GM12875 (cell line): ENCODE measurements around the gene WWTR1.

ENCODE experiments used
- H3K4me3 ChIP-seq: one replicate; pipeline ENCODE4 v1.5.1; 2011; ENCODE audit warnings: low read depth, low read length, control low read depth
- TF ChIP-seq, protein P1 (sequence below): IDR thresholded peaks from 2 replicates; pipeline ENCODE4 v1.5.1; 2011; ENCODE audit warnings: low read depth, mild to moderate bottlenecking, control low read depth, inconsistent platforms, low read length, moderate library complexity, borderline replicate concordance; ENCODE audit not compliant: insufficient read depth

Gene WWTR1

DNA sequence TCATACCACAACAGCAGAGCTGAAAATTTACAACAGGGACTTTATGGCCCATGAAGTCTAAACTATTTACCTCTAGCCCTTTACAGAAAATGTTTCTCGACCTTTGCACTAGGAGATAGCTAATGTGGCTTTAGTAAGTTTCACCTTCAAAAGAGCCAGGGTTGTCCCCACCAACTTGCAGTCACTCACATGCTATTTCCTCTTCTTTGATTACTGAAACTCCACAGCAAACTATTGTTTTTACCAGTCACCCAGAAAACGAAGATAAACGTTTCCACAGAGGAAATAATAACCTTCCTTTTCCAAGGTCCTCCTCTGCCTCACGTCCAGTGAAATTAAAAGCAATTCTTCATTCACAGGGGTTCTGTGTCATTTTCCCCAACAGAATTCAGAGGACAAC is 48.2 kb downstream of the WWTR1 start:
- TF ChIP-seq, protein P1, sequence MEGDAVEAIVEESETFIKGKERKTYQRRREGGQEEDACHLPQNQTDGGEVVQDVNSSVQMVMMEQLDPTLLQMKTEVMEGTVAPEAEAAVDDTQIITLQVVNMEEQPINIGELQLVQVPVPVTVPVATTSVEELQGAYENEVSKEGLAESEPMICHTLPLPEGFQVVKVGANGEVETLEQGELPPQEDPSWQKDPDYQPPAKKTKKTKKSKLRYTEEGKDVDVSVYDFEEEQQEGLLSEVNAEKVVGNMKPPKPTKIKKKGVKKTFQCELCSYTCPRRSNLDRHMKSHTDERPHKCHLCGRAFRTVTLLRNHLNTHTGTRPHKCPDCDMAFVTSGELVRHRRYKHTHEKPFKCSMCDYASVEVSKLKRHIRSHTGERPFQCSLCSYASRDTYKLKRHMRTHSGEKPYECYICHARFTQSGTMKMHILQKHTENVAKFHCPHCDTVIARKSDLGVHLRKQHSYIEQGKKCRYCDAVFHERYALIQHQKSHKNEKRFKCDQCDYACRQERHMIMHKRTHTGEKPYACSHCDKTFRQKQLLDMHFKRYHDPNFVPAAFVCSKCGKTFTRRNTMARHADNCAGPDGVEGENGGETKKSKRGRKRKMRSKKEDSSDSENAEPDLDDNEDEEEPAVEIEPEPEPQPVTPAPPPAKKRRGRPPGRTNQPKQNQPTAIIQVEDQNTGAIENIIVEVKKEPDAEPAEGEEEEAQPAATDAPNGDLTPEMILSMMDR, result no peak
- H3K4me3 ChIP-seq, result no peak overlapping the region

DNA sequence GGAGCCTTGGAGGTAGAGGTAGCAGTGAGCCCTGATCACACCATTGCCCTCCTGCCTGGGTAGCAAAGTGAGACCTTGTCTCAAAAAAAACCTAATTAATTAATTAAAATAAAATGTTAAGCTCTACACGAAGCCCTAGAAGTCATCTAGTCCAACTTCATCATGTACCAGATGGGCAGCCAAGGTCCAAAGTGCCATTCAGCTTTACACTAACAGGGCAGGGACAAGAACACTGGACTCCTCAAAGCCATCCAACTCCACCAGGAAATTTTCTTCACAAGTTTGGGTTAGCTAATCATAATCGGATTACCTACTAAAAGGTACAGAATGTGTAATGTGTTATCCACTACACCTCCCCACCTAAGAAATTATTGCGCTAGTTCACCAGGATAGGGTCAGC is 48.8 kb downstream of the WWTR1 start:
- H3K4me3 ChIP-seq, result no peak overlapping the region
- TF ChIP-seq, protein P1, result no peak

DNA sequence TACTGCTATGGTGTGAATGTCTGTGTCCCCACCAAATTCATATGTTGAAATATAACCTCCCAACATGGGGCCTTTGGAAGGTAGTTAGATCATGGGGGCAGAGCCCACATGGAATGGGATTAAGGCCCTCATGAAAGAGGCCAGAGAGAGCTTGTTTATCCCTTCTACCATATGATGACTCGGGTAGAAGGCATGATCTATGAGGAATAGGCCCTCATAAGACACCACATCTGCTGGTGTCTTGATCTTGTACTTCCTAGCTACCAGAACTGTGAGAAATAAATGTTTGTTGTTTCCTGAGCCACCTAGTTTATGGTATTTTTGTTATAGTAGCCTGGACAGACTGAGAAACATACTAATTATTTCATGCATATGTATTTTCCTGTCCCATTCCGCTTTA is 51.9 kb downstream of the WWTR1 start:
- TF ChIP-seq, protein P1, result no peak
- no peak overlapping the region for H3K4me3 ChIP-seq

DNA sequence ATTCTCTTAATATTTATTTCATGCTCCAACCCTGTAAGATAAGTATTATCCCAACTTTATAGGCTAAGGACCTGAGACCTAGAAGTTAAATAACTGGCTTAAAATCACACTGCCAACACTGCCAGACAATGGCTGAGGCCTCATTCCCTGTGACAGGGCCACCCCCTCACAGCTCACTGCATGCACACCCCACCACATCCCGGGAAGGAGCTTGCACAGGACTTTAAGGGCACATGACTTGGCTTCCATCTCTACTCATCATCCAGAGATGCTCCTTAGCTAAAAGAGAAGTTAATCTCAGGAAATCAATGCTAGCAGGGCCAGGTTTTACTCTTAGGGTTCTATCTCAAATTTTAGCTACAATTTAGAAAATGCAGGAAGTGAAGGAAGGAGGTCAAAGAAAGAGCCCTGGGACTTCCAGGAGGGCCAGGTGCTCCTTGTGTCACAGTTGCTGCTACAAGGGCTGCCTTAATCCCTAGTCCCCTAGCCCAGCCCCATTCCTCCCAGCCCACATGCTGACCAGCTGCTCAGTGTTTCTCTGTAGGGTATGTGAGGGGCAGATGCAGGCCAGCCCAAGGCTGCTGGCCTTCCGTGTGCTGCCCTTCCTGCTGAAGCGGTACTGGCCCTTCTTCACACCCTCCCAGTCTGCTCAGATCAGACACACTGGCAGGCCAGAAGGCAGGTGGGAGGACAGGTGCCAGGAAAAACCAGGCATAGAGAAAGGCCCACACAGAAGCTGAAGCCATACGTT is 53.5 kb downstream of the WWTR1 start:
- H3K4me3 ChIP-seq, result no peak overlapping the region
- TF ChIP-seq, protein P1, result no peak

DNA sequence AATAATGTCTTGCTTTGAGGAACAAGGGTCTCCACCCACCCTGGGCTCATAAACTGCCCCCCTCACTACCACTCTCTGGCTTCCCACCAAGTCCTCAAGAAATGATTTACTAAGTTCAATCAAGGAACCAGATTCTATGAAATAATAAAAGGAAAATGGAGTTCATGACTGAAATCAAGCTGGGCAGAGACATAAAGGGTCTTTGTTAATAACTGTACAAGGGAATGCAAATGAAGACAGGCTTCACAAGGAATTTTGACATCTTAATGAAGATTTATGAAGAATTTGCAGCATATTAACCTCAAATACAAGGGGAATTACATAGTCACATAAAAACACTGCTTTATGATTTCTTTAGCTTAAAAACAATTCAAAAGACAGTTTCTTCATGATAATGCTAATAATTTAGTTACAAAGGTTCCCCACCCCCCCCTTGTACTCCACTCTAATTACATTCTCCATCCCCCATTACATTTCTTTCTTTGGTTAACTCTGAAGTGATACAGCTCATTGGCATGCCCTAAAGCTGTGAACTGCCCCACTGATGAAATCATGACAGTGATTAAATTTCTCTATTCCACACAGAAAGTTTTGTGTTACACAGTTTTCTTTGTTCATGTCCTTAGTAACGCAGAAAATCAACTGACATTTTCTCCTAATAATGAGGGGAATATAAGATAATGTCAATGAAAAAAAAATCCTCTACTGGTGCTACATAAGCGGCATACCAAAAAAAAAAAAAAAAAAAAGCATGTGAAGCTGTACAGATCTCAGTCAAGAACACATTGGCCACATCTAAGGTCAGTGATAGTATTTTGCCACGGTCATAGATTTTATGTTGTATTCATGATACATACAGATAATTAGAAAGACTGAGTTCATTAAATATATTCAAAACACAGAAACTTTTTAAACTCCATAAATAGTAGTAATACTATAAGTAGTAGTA is 54.4 kb downstream of the WWTR1 start:
- no peak overlapping the region for H3K4me3 ChIP-seq
- TF ChIP-seq, protein P1, result no peak

DNA sequence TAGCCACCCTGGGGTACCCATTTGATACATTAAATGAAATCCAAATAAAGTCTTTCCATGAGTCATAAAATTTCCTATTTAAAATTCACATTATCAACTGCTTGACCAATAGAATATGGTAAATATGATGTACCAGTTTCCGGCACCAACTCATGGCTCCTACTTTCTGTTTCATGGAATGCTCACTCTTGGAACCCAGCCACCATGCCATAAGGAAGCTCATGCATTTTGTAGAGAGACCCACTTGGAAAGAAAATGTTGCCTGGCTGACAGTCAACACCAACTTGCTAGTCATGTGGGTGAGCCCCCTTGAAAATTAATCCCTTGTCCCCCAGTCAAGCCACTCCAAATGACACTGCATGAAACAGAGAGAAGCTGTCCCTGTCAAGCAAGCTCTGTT is 57.2 kb downstream of the WWTR1 start:
- H3K4me3 ChIP-seq, result no peak overlapping the region
- TF ChIP-seq, protein P1, result no peak

DNA sequence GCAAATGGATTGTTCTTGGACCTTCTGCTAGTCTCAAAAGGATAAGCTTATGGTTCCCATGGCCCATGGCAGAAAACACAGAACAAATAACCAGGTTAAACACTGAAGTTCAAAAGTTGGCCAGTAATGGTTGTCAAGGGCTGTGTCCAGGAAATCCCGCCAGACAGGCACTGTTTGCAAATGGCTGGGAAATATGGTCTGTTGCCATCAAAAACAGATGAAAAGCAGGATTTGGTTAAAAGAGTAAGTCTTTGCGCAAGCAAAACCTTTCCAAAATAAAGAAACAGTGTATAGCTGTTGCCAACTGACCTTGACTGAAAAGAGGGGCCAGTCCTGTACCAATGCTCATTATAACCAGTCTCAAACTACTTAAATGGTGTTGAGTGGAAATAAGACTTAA is 58.6 kb downstream of the WWTR1 start:
- H3K4me3 ChIP-seq, result no peak overlapping the region
- TF ChIP-seq, protein P1, result no peak
